ENCODE data around the gene SYNE3. TPM values are rescaled to one million over a fixed set of nuclear protein-coding genes. Genes with fewer than 3 reads are reported as not detected.

SYNE3 gene
- total RNA-seq, 1 experiment from 2014 or later = 21.2 TPM

GRCh38 chr14:95518045-95518751, 1.7 kb upstream of the SYNE3 start:
- Histone ChIP-seq H3K36me3 (ENCODE audit: control insufficient read depth, insufficient read depth, low read length) (no peaks in the 10 kb centered on the region; the same call in 1 of the 2 replicates), H3K27me3 (replicated peaks; ENCODE audit: control insufficient read depth, insufficient read depth, low read length) (no peaks in the 10 kb centered on the region), H3K9me3 (no peaks in the 10 kb centered on the region), H3K4me1 (peaks cover 21% of the 10 kb centered on the region), H3K4me3 (ENCODE audit: low read depth, low read length) (no peak overlapping the region)
- BruUV-seq (replicated peaks) = no TSS peak
- DNase-seq = no peak
- Mint-ChIP-seq H3K4me1 (ENCODE audit: low read depth, unreplicated experiment) (peaks cover 7% of the 10 kb centered on the region), H3K27ac (ENCODE audit: unreplicated experiment) (no peak overlapping the region), H3K27me3 (ENCODE audit: insufficient read depth, unreplicated experiment) (no peaks in the 10 kb centered on the region), H3K36me3 (ENCODE audit: insufficient read depth, unreplicated experiment) (no peaks in the 10 kb centered on the region), H3K9me3 (ENCODE audit: unreplicated experiment) (no peaks in the 10 kb centered on the region), H3K4me3 (ENCODE audit: unreplicated experiment) (no peak overlapping the region)
- TF ChIP-seq CTCF (IDR thresholded peaks at IDR 0.05; ENCODE audit: insufficient read depth in 1 of 2, low read depth in 1 of 2, low read length in 1 of 2, severe bottlenecking in 1 of 2, unreplicated experiment in 1 of 2) = no peak
- ChIA-PET CTCF (interaction anchor here (0.7 to 1.4 kb wide), 2 partner anchors 74 to 76 kb away, joined by 4 to 5 read pairs; no protein-coding TSS in a partner anchor), POLR2A (no interaction called here)
- intact Hi-C loops (cut with micrococcal nuclease; ENCODE audit: unreplicated experiment) = no loop called here

GRCh38 chr14:95515596-95516552, 576 bp downstream of the SYNE3 start:
- peak overlapping the region; percentile 60 for H3K4me3 ChIP-seq (ENCODE audit: low read depth, low read length)
- ChIA-PET CTCF (interaction anchor here (0.6 to 2.3 kb wide), 10 partner anchors 11 to 261 kb away, joined by 3 to 23 read pairs (median 4); no protein-coding TSS in a partner anchor), POLR2A (interaction anchor here (0.6 to 1.1 kb wide), 3 partner anchors 10 to 147 kb away, joined by 3 to 7 read pairs (median 4); no protein-coding TSS in a partner anchor)
- intact Hi-C loops (cut with micrococcal nuclease; ENCODE audit: unreplicated experiment) = no loop called here
- no peaks in the 10 kb centered on the region for H3K36me3 Mint-ChIP-seq (ENCODE audit: insufficient read depth, unreplicated experiment)
- no peaks in the 10 kb centered on the region for H3K27me3 Mint-ChIP-seq (ENCODE audit: insufficient read depth, unreplicated experiment)
- H3K4me3 Mint-ChIP-seq (ENCODE audit: unreplicated experiment) = peak overlapping the region; percentile 82
- DNase-seq = peak; percentile 69 to 86
- peak in 1 of 2 experiments; percentile 66 for TF ChIP-seq CTCF (IDR thresholded peaks at IDR 0.05; ENCODE audit: insufficient read depth in 1 of 2, low read depth in 1 of 2, low read length in 1 of 2, severe bottlenecking in 1 of 2, unreplicated experiment in 1 of 2)
- H3K27me3 ChIP-seq (replicated peaks; ENCODE audit: control insufficient read depth, insufficient read depth, low read length) = no peaks in the 10 kb centered on the region
- no peaks in the 10 kb centered on the region; the same call in 1 of the 2 replicates for H3K36me3 ChIP-seq (ENCODE audit: control insufficient read depth, insufficient read depth, low read length)
- no TSS peak for BruUV-seq (replicated peaks)
- H3K4me1 Mint-ChIP-seq (ENCODE audit: low read depth, unreplicated experiment) = peaks cover 7% of the 10 kb centered on the region
- no peaks in the 10 kb centered on the region for H3K9me3 ChIP-seq
- H3K4me1 ChIP-seq = peaks cover 17% of the 10 kb centered on the region
- no peak overlapping the region for H3K27ac Mint-ChIP-seq (ENCODE audit: unreplicated experiment)
- no peaks in the 10 kb centered on the region for H3K9me3 Mint-ChIP-seq (ENCODE audit: unreplicated experiment)

- H3K27ac Mint-ChIP-seq (ENCODE audit: unreplicated experiment) = no peak overlapping the region
- H3K4me1 Mint-ChIP-seq (ENCODE audit: low read depth, unreplicated experiment) = peaks cover 7% of the 10 kb centered on the region
- Histone ChIP-seq H3K4me3 (ENCODE audit: low read depth, low read length) (no peak overlapping the region), H3K9me3 (no peaks in the 10 kb centered on the region), H3K27me3 (replicated peaks; ENCODE audit: control insufficient read depth, insufficient read depth, low read length) (no peaks in the 10 kb centered on the region), H3K36me3 (ENCODE audit: control insufficient read depth, insufficient read depth, low read length) (no peaks in the 10 kb centered on the region; the same call in 1 of the 2 replicates), H3K4me1 (peaks cover 17% of the 10 kb centered on the region)
- POLR2A ChIA-PET = interaction anchor here (0.6 kb wide), 1 partner anchor 148 kb away, joined by 4 read pairs; no protein-coding TSS in a partner anchor
- H3K36me3 Mint-ChIP-seq (ENCODE audit: insufficient read depth, unreplicated experiment) = no peaks in the 10 kb centered on the region
- BruUV-seq (replicated peaks) = no TSS peak
- intact Hi-C loops (cut with micrococcal nuclease; ENCODE audit: unreplicated experiment) = no loop called here
- peak overlapping the region; percentile 82 for H3K4me3 Mint-ChIP-seq (ENCODE audit: unreplicated experiment)
- TF ChIP-seq CTCF (IDR thresholded peaks at IDR 0.05; ENCODE audit: insufficient read depth in 1 of 2, low read depth in 1 of 2, low read length in 1 of 2, severe bottlenecking in 1 of 2, unreplicated experiment in 1 of 2) = no peak
- CTCF ChIA-PET = interaction anchor here (0.6 to 2.3 kb wide), 3 partner anchors 12 to 267 kb away, joined by 3 to 23 read pairs (median 3); no protein-coding TSS in a partner anchor
- no peaks in the 10 kb centered on the region for H3K9me3 Mint-ChIP-seq (ENCODE audit: unreplicated experiment)
- no peaks in the 10 kb centered on the region for H3K27me3 Mint-ChIP-seq (ENCODE audit: insufficient read depth, unreplicated experiment)
- no peak for DNase-seq
Observed at GRCh38 chr14:95515080-95515489, 1.4 kb downstream of the SYNE3 start.
